ENCODE results near the gene GNAO1. TPM values are rescaled to one million over a fixed set of nuclear protein-coding genes. Genes with fewer than 3 reads are reported as not detected.

The GNAO1 gene
- total RNA-seq, 1 donor: not detected

GRCh38 chr16:56366945-56367344 is 175.7 kb downstream of the GNAO1 start:
- Histone ChIP-seq H4K20me1 (ENCODE audit: insufficient read depth, low read length) (no peaks in the 10 kb centered on the region), H3K9me3 (ENCODE audit: low read depth, low read length) (no peaks in the 10 kb centered on the region), H3K27ac (ENCODE audit: low read depth, low read length) (no peak overlapping the region)

DNA sequence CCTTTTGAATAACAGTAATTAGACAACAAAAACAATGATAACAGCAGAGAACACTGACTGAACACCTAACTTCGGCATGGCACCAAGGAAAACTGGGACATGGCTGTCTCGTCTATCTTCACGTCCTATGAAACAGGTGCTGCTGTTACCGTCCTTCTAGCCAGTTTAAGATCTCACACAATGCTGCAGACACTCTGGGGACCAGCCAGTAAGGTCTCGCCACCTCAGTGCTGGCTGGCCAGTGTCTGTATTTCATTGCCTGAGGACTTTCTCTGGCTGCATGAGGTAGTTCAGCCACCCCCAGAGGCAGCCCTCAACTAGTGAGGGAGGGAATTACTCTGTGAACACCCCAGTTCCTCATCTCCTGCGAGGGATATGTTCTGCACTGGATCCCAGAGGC is 176.5 kb downstream of the GNAO1 start:
- no peak for TF ChIP-seq CTCF (IDR thresholded peaks at IDR 0.05; ENCODE audit: extremely low read depth, low read depth, low read length)
- DNase-seq (ENCODE audit: insufficient read length, low spot score, missing footprints): no peak
- peaks cover 51% of the 10 kb centered on the region for H3K36me3 ChIP-seq (ENCODE audit: insufficient read depth, low read length)
- peaks cover 4% of the 10 kb centered on the region for H3K79me2 ChIP-seq (ENCODE audit: insufficient read depth, low read length)
- H3K4me2 ChIP-seq (ENCODE audit: insufficient read depth, low read length): no peak overlapping the region
- H2AFZ ChIP-seq (ENCODE audit: low read length): no peak overlapping the region
- no peaks in the 10 kb centered on the region for H3K9me3 ChIP-seq (ENCODE audit: low read depth, low read length)
- H3K27ac ChIP-seq (ENCODE audit: low read depth, low read length): no peak overlapping the region
- H3K4me3 ChIP-seq (ENCODE audit: insufficient read depth, low read length): no peak overlapping the region
- H4K20me1 ChIP-seq (ENCODE audit: insufficient read depth, low read length): no peaks in the 10 kb centered on the region
- H3K4me1 ChIP-seq (ENCODE audit: insufficient read depth, low read length): peaks cover 15% of the 10 kb centered on the region
- H3K27me3 ChIP-seq (ENCODE audit: insufficient read depth, low read length): no peaks in the 10 kb centered on the region

More at GRCh38 chr16:56366945-56367344, 175.7 kb downstream of the GNAO1 start:
- DNase-seq (ENCODE audit: insufficient read length, low spot score, missing footprints): no peak
- peaks cover 58% of the 10 kb centered on the region for H3K36me3 ChIP-seq (ENCODE audit: insufficient read depth, low read length)
- no peak for TF ChIP-seq CTCF (IDR thresholded peaks at IDR 0.05; ENCODE audit: extremely low read depth, low read depth, low read length)
- H3K79me2 ChIP-seq (ENCODE audit: insufficient read depth, low read length): no peaks in the 10 kb centered on the region
- H2AFZ ChIP-seq (ENCODE audit: low read length): no peak overlapping the region
- H3K27me3 ChIP-seq (ENCODE audit: insufficient read depth, low read length): no peaks in the 10 kb centered on the region
- H3K4me1 ChIP-seq (ENCODE audit: insufficient read depth, low read length): peaks cover 15% of the 10 kb centered on the region
- no peak overlapping the region for H3K4me3 ChIP-seq (ENCODE audit: insufficient read depth, low read length)
- H3K4me2 ChIP-seq (ENCODE audit: insufficient read depth, low read length): no peak overlapping the region

DNA sequence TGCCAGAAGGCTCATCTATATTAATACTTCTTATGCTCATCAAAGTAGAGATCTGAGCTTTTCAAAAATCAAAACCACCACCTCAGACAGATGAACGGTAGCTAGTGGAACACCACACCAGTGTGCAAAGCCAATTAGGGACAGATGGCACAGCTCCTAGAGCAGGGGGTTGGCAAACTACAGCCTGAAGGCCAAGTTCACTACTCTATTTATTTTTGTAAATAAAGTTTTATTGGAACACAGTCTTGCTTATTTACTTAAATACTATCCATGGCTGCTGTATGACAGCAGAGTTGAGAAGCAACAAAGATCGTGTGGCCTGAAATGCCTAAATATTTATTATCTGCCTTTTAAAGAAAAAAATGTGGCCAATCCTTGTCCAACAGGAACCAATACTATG is 177.3 kb downstream of the GNAO1 start:
- no peak for TF ChIP-seq CTCF (IDR thresholded peaks at IDR 0.05; ENCODE audit: extremely low read depth, low read depth, low read length)
- no peaks in the 10 kb centered on the region for H4K20me1 ChIP-seq (ENCODE audit: insufficient read depth, low read length)
- H3K27ac ChIP-seq (ENCODE audit: low read depth, low read length): no peak overlapping the region
- H3K4me3 ChIP-seq (ENCODE audit: insufficient read depth, low read length): no peak overlapping the region
- H3K4me1 ChIP-seq (ENCODE audit: insufficient read depth, low read length): peaks cover 15% of the 10 kb centered on the region
- H3K79me2 ChIP-seq (ENCODE audit: insufficient read depth, low read length): peaks cover 8% of the 10 kb centered on the region
- H3K27me3 ChIP-seq (ENCODE audit: insufficient read depth, low read length): no peaks in the 10 kb centered on the region
- no peak overlapping the region for H3K4me2 ChIP-seq (ENCODE audit: insufficient read depth, low read length)
- H3K9me3 ChIP-seq (ENCODE audit: low read depth, low read length): no peaks in the 10 kb centered on the region
- peaks cover 44% of the 10 kb centered on the region for H3K36me3 ChIP-seq (ENCODE audit: insufficient read depth, low read length)
- no peak for DNase-seq (ENCODE audit: insufficient read length, low spot score, missing footprints)
- no peak overlapping the region for H2AFZ ChIP-seq (ENCODE audit: low read length)

DNA sequence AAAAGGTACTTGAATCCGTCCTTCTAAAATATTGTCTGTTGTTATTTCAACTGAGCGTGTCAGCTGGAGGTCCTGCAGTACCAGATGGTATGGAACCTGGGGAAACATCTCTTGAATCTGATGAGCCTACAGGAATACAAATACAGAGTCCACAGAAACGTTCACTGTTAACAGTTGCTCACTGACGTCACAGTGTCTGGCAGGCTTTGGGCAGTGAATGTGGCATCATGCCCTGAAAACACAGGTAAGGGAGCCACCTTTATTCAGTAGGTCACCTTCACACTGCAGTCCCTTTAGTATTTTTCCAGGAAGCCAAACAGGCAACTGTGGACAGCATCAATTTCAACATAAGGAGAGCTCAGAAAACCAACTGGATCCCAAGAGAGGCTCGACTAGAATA is 177.9 kb downstream of the GNAO1 start:
- no peak for DNase-seq (ENCODE audit: insufficient read length, low spot score, missing footprints)
- peaks cover 15% of the 10 kb centered on the region for H3K4me1 ChIP-seq (ENCODE audit: insufficient read depth, low read length)
- no peak overlapping the region for H3K27ac ChIP-seq (ENCODE audit: low read depth, low read length)
- no peak for TF ChIP-seq CTCF (IDR thresholded peaks at IDR 0.05; ENCODE audit: extremely low read depth, low read depth, low read length)
- no peaks in the 10 kb centered on the region for H3K9me3 ChIP-seq (ENCODE audit: low read depth, low read length)
- no peak overlapping the region for H3K4me3 ChIP-seq (ENCODE audit: insufficient read depth, low read length)
- no peak overlapping the region for H3K4me2 ChIP-seq (ENCODE audit: insufficient read depth, low read length)
- peaks cover 8% of the 10 kb centered on the region for H3K79me2 ChIP-seq (ENCODE audit: insufficient read depth, low read length)
- no peaks in the 10 kb centered on the region for H3K27me3 ChIP-seq (ENCODE audit: insufficient read depth, low read length)
- peaks cover 38% of the 10 kb centered on the region for H3K36me3 ChIP-seq (ENCODE audit: insufficient read depth, low read length)
- no peaks in the 10 kb centered on the region for H4K20me1 ChIP-seq (ENCODE audit: insufficient read depth, low read length)
- no peak overlapping the region for H2AFZ ChIP-seq (ENCODE audit: low read length)

All from osteoblast (primary cell).